KMS-11 (cell line): ENCODE measurements around the gene CACNA2D3.

Source experiments
- H2AFZ ChIP-seq: fragments of 200-600 bp; sonication (generic); 2 replicates; pipeline ENCODE4 v1.6.1; 2016; ENCODE audit warnings: antibody characterized with exemption, mixed run types, low read depth
- H3K27ac ChIP-seq: fragments of 200-600 bp; sonication (generic); 2 replicates; pipeline ENCODE4 v1.6.1; 2016; ENCODE audit warnings: mild to moderate bottlenecking, mixed run types
- H3K27me3 ChIP-seq: fragments of 200-600 bp; sonication (generic); 2 replicates; pipeline ENCODE4 v1.6.1; 2017; ENCODE audit warnings: mild to moderate bottlenecking, low read depth, mixed run types, moderate library complexity; ENCODE audit not compliant: insufficient read depth
- H3K36me3 ChIP-seq: fragments of 200-600 bp; sonication (generic); 2 replicates; pipeline ENCODE4 v1.6.1; 2017; ENCODE audit warnings: mild to moderate bottlenecking, mixed run types; ENCODE audit not compliant: insufficient read depth
- H3K4me1 ChIP-seq: fragments of 200-600 bp; sonication (generic); 2 replicates; pipeline ENCODE4 v1.6.1; 2016; ENCODE audit warnings: mild to moderate bottlenecking, low read depth, mixed run types; ENCODE audit not compliant: poor library complexity, severe bottlenecking
- H3K4me2 ChIP-seq: fragments of 200-600 bp; sonication (generic); 2 replicates; pipeline ENCODE4 v1.7.0; 2016; ENCODE audit warnings: mild to moderate bottlenecking, mixed run types
- H3K4me3 ChIP-seq: fragments of 200-600 bp; sonication (generic); IDR thresholded peaks from 2 replicates; pipeline ENCODE4 v1.6.1; 2017; ENCODE audit warnings: low read depth, low read length, mixed read lengths; ENCODE audit not compliant: insufficient read depth
- H3K79me2 ChIP-seq: fragments of 200-600 bp; sonication (generic); 2 replicates; pipeline ENCODE4 v1.6.1; 2016; ENCODE audit warnings: low read depth, mixed run types; ENCODE audit not compliant: insufficient read depth
- H3K9ac ChIP-seq: fragments of 200-600 bp; sonication (generic); 2 replicates; pipeline ENCODE4 v1.6.1; 2016; ENCODE audit warnings: mild to moderate bottlenecking, mixed run types
- H4K20me1 ChIP-seq: fragments of 200-600 bp; sonication (generic); 2 replicates; pipeline ENCODE4 v1.6.1; 2016; ENCODE audit warnings: mild to moderate bottlenecking, mixed run types; ENCODE audit not compliant: insufficient read depth
- CTCF ChIP-seq: fragments of 200-600 bp; sonication (generic); conservative IDR thresholded peaks from 2 replicates; pipeline ENCODE4 v1.6.1; 2017; ENCODE audit warnings: low read depth, mild to moderate bottlenecking, antibody characterized with exemption, low read length, moderate library complexity, mixed read lengths

The CACNA2D3 gene

DNA sequence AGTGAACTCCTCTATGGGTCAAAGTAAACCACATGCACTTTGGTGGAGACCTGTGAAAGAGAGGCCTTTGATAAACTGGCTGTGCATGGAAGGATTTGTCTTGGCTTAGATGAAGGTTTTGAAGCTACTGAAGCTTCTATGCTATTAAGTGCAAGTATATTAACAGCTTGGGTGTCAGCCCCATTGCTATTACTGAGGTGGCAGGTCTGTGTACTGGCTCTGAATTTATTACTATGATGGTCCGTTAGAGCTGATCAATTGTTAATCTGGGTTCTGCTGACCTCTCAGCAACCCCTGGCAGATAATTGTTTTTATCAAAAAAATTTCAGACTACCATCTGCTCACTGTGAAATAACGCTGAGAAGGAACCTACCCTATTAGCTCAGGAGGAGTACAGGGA lies 268.2 kb downstream of the CACNA2D3 start:
- H3K27ac ChIP-seq: no peak overlapping the region
- H3K4me3 ChIP-seq: no peak overlapping the region
- H4K20me1 ChIP-seq: no peaks in the 10 kb centered on the region
- no peaks in the 10 kb centered on the region for H3K27me3 ChIP-seq
- no peaks in the 10 kb centered on the region for H3K79me2 ChIP-seq
- H3K9ac ChIP-seq: no peak overlapping the region
- no peaks in the 10 kb centered on the region for H3K36me3 ChIP-seq
- H2AFZ ChIP-seq: no peak overlapping the region
- no peaks in the 10 kb centered on the region for H3K4me1 ChIP-seq
- TF ChIP-seq CTCF: no peak
- no peak overlapping the region for H3K4me2 ChIP-seq

DNA sequence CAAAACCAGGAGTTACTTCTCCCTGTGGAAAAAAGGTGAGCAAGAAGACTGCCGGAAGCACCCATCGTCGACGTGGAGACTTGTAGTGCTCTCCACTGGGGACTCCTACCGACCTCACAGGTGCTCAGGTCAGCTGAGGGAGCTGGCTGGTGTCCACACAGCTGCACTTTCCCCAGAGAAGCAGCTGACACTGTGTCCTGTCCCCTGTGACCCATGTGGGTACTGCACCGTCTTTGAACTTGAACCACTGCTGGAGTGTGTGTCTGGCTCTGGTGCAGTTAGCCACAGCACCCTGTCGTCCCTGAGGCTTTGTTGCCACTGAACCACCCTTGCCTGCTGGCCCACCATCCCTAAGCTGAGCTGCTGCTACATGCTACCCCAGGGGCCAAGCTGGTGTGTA lies 270.8 kb downstream of the CACNA2D3 start:
- no peak overlapping the region for H3K9ac ChIP-seq
- no peaks in the 10 kb centered on the region for H3K79me2 ChIP-seq
- TF ChIP-seq CTCF: no peak
- no peak overlapping the region for H3K4me2 ChIP-seq
- H2AFZ ChIP-seq: no peak overlapping the region
- no peaks in the 10 kb centered on the region for H3K36me3 ChIP-seq
- H3K27me3 ChIP-seq: no peaks in the 10 kb centered on the region
- H3K4me3 ChIP-seq: no peak overlapping the region
- H4K20me1 ChIP-seq: no peaks in the 10 kb centered on the region
- H3K4me1 ChIP-seq: no peaks in the 10 kb centered on the region
- H3K27ac ChIP-seq: no peak overlapping the region

DNA sequence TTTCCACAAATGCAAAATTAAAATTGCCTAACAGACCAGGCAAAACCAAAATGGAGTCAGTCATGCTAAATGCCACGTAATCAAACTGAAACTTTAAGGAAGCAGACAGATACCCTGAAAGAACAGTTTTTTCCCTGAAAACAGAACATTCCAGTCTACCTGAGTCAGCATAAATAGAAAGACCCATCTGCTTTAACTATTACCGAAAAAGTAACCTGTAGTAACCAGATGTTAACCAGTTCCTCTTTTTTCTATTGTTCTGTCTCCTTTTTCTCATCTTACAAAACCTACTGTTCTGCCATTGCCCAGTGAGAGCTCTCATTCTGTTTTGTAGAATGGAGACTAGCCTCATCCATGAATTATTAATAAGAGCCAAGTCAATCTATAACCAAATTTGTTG lies 286.0 kb downstream of the CACNA2D3 start:
- no peaks in the 10 kb centered on the region for H3K27me3 ChIP-seq
- H3K9ac ChIP-seq: no peak overlapping the region
- TF ChIP-seq CTCF: no peak
- no peak overlapping the region for H3K4me3 ChIP-seq
- H3K79me2 ChIP-seq: no peaks in the 10 kb centered on the region
- no peaks in the 10 kb centered on the region for H3K36me3 ChIP-seq
- H3K4me1 ChIP-seq: no peaks in the 10 kb centered on the region
- no peaks in the 10 kb centered on the region for H4K20me1 ChIP-seq
- no peak overlapping the region for H3K4me2 ChIP-seq
- no peak overlapping the region for H3K27ac ChIP-seq
- no peak overlapping the region for H2AFZ ChIP-seq

DNA sequence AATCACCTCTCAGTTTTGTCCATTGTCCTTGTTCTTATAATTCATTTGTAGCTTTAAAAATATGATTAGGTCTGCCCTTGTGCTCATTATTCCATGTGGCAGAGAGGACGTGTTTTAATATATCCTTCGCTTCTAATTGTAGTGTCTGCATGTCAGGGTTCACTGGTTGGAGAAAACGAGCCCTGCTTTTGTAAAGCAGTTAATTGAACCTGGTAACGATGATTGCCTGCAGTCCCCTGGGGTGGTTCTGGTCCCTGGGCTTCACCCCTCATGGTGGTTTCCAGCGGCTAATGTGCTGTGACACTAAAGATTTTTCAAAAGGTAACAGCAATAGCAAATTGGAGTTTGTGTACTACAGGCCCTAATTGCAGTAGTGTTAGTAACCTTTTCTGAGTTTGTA lies 299.6 kb downstream of the CACNA2D3 start:
- no peak overlapping the region for H3K4me2 ChIP-seq
- H3K79me2 ChIP-seq: no peaks in the 10 kb centered on the region
- H3K9ac ChIP-seq: no peak overlapping the region
- no peaks in the 10 kb centered on the region for H3K36me3 ChIP-seq
- H3K4me1 ChIP-seq: no peaks in the 10 kb centered on the region
- H3K4me3 ChIP-seq: no peak overlapping the region
- H2AFZ ChIP-seq: no peak overlapping the region
- TF ChIP-seq CTCF: no peak
- no peaks in the 10 kb centered on the region for H4K20me1 ChIP-seq
- no peaks in the 10 kb centered on the region for H3K27me3 ChIP-seq
- H3K27ac ChIP-seq: no peak overlapping the region

DNA sequence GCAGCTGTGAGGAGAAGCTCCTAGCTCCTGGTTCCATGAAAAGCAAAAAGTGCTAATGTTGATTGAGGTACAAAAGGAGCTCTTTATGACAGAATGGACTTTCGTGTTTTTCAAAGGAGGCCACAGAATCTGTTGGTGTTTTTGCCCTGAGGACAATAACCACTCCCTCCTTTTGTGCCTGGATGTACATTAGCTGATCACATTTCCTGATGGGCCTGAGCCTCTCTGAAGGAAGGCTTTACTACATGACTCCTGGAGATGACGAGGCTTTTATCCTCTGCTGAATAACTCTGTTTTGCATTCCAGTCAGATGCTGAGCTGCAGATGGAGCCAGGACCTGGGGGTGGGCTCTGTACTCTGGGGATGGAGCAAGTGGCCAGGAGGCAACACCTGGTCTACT lies 301.9 kb downstream of the CACNA2D3 start:
- no peak overlapping the region for H3K27ac ChIP-seq
- H4K20me1 ChIP-seq: no peaks in the 10 kb centered on the region
- H3K36me3 ChIP-seq: no peaks in the 10 kb centered on the region
- TF ChIP-seq CTCF: no peak
- no peaks in the 10 kb centered on the region for H3K27me3 ChIP-seq
- H3K9ac ChIP-seq: no peak overlapping the region
- H3K79me2 ChIP-seq: no peaks in the 10 kb centered on the region
- H3K4me1 ChIP-seq: no peaks in the 10 kb centered on the region
- no peak overlapping the region for H2AFZ ChIP-seq
- H3K4me2 ChIP-seq: no peak overlapping the region
- H3K4me3 ChIP-seq: no peak overlapping the region
